ENCODE data around the gene SKIDA1.

Gene SKIDA1

DNA sequence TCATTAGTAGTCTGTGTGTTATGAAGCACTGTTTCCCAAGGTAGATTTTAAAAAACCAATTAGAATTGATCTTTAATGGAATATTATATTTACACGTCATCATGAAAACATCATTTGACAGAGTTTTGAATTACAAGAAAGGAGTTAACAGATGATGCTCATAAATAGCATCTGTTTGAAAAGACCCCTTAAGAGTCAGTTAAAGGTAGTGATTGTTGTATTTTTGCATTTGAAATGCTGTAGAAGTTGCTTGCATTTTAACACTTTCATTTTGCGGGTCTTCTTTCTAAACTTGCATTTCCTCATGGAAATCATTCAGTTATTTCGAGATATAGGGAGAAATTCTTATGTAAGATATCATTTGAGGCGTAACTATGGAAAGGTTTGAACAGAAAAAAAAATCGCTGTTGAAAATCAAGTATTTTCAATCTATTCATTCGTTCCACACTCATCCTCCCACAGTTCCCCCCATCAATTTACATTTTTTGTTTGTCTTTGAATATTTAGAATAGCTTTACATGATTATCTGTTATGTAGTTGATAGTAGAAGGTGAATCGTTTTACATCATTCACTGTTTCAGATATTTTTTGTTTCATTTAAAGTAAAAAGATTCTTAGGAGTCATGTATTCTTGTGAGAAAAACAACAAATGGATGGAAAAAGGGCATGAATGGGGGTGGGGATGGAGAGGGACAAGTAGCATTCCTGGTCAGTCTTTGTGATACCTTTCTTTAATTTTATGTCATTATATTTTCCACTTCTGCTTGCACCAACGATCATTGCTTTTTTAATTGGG, 3.0 kb upstream of the SKIDA1 start:
- DNase-seq = no peak

DNA sequence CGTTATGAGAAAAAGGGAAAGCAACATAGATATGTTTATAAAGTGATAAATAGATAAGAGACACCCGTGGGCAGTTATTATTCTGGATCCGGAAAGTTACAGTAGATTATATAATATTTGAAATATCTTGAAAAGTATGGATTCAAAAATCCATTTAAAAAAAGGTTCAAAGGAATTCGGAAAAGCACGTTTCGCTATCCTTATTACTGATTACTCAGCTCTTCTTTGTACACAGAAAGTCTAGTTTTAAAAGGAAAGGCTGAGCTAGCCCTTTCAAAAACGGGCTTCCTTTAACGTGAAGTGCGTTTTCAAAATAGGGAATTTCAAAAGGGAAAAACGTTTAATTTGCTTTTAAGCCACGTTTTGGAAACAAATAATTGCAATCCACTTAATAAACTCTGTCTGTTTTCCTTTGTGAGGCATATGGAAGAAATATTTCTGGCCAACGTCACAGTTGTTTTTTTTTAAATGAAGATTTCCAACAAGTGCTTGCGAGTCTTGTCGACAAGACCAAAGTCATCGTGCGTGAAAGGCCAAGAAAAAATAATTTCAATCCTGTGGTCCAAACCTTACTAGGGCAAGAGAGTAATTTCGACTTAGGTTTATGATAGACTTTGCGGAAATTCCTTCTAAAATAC, 2.2 kb upstream of the SKIDA1 start:
- DNase-seq = no peak

DNA sequence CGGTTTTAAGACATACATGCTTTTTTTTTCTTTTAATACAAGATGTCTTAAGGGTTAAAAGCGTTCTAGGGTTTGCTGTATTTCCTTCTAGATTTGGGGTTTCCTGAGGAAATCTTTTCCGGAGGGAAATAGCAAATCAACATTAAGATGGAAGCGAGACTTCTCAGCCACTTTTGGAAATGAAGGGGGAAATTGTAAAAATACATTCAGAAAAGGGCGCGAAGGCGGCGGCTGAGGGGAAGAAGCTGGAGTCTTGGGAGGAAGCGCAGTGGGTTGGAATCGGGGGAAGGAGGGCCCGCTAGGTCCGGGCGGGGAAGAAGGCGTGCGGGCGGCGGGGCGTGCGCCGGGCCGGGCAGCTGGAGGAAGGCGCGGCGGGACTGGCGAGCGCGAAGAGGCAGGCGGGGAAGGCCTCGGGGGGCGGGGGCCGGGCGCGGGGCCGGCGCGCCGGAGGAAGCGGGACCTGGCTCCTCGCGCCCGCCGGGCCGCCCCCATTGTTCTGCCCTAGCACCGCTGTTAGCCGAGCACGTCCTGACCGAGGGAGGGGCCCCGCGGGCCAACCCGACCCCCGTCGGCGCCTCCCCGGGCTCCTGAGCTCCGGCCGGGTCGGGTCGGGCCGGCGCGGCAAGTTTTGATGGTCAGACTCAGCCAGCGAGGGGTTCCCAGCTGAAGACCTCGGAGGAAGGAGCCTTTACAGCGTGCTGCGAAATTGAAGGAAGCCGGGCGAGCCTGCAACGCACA, 1.5 kb upstream of the SKIDA1 start:
- peak; percentile 44 for DNase-seq

DNA sequence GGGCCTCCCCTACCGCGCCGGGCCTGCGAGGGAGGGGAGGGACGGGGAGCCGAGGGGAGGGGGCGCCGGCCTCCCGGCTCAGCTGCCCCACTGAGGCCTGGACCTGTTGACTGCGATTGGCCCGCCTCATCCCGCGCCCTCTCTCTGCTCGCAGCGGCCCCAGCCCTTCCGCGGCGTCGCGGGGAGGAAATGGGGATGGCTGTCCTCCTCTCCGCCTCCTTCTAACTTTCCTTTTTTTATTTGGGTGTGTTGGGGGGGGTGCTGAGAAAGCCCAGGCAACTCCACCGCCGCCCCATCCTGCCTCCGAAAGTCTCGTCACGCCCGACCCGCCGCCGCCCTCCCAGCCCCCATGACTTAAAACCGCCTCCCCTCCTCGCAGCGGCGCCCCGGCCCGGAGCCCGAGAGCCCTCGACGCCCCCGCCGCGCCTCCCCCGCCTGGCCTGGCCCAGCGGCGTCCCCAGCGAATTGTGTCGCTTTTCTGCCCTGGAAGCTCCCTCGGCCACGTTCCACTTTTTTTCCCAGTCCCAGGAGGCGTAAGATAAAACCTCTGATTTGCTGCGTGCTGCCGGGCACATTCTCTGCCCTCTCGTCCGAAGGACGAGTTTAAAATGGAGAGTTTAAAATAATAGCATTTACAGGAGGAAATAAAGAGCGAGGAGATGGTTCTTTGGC, 842 bp upstream of the SKIDA1 start:
- DNase-seq = peak; percentile 30

DNA sequence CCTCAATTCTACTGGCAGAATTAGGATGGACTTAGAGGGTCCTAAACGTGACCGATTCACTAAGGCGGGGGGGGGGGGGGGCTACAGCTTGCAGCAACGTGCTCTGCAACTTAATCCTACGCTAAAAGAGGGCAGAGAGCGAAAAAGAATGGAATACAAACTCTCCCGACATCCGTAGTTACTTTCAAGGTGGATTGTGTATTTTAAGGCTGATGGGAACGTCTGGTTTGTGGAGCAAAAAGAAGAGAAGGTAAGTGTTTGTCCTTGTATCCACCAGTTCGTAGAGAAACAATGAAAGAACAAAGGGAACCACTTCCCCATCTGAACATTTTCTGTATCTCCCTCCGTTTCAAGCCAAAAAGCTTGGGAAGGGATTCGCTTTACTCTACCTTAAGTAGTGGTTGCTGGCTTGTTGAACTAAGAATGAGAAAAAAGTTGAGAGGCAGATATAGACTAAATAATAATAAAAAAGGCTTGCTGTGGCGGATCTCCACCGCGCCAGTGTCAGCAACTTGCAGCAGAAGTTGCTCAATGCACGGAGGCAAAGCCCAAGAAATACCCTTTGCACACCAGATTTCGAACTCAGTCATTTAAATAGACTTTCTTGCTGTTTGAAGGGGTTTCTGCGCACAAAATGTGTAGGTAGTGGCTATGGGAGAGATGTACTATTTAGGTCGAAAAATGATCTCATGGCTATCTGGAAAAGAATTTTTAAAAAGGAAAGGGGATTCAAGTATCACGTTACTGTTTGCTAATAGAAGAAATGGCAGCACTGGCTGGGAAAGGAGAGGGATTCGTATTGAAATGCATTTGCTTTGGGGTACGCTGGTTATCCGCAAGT, 736 bp downstream of the SKIDA1 start:
- peak; percentile 52 for DNase-seq

DNA sequence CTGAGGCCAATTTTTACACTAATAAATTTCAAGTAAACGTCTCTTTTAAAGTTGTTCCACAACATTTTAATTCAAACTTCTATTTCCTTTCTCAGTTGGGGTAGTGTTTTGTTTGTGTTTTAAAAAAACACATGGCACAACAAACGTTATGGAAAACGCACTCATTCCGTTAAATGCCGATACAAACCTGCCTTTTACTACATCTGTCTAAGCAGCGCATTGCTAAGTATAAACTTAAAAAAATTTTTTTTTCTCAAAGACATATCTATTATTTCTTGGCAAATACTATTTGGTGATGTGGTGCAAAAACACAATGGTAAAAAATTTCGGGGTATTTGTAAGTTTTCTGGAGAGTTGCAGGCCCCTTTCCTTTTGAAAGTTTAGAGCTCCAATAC, 1.4 kb downstream of the SKIDA1 start:
- no peak for DNase-seq

DNA sequence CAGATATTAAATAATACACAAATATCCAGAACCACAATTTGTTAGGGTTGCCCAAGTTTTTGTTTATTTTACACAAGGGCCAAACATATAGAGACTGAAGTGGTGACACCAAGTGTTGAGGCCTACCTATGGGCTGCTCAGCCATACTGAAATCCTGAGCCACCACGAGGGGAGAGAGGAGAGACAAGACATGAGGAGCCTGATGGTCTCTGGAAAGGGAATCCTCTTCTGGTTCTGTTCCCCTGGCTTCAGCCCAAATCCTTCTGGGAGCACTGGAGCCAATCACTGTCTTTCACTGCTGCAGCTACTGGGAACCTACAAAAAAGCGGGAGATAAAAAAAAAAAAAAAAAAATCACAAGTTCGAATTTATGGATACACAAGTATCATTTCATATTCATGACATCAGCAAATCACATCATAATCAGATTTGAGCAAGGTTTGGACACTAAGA, 1.9 kb downstream of the SKIDA1 start:
- no peak for DNase-seq

DNA sequence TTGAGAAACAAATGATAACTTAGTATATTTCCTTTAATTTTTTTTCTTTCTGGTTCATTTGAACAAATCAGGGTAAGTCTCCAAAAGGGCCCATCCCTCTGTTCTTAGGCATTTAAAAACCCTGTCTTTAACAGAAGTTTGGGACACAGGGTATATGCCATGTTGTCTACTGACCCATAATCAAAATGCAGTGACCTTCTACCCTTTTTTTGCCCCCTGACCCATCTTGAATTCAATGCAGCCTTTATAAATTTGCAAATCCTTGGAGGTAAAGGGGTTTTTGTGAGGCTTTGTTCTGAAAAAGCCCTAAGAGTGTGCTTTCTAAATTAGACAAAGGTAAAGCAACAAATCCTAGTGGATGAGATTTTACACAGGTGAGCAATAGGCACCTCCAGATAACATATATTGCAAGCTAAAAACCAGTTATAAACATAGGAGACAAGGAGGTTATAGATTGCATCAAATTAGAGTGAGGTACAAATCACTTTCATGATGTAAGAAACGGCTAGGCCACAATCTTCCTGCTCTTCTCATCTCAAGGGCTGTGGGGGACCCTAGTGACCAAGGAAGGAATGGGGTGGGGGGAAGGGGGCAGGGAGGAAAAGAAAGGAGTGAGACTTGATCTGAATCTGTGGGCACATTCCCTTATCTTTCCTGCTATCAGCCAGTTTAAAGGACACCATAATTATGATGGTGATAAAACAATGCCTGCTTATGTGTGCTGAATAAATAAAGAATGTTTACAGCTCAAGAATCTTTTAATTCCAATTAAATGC, 2.7 kb downstream of the SKIDA1 start:
- no peak for DNase-seq

DNA sequence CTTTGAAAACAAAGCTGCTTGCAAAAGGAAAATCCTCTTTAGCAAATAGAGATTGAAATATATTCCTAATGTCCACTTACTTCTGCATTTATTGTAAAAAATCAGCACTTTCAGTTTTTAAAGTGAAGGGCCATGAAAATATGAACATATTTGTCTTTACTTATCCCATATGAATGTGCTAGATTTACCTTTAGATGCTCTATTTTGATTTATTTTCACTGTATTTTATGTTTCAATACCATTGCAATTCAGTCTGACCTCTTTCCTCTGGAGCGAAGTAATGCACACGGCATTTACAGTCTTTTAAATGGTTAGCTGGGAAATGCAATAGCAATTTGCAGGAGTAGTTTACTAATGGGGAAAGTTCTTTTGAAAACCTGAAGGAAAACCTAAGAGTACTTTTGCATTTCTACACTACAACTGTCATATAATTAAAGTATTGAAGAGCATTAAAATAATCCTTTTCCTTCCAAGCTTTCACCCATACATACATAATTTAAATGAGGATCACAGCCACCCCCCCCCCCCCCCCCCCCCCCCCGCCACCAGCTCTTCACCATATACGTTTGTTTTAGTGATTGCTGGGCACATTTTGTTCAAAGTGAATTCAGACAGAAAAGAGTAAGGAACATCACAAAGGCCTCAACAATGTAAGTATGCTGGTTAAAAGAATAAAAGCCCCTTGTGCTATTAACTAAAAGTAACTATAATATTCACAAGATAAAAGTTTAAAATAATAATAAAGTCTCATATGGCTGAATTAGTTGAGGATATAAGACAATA, 3.5 kb downstream of the SKIDA1 start:
- no peak for DNase-seq

DNA sequence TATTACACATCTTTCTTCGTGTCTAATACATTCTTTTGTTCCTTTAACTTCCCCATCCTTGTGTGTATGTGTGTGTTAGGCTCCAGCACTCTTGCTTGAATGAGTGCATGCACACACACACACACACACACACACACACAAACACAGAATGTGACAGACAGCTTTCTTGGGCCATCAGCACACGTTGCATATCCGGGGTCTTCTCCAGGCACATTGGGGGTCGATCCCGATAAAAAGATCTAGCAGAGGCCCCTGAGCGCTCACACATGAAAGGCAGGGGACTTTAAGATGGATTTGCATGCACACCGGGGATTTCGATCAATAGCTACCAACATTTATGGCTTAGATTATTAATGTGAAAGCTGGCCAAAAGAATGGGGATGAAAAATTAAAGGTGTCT, 4.5 kb downstream of the SKIDA1 start:
- DNase-seq = no peak

DNA sequence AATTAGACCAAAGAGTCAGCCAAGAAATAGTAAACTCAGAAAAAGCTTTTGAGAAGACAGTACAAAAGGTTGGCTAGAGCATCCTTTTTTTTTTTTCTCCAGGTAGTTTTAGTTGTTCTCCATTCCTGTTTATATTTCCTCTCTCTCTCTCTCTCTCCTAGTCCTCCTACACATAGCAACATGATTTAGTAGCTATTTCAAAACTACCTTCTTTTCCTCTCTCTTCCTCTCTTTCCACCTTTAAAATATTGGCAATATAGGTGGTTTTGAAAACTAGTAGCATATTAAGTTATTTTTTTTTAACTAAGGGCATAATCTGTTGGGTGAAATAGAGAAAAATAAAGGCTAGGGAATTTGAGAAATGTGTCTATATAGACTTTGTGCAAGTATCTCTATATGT, 5.0 kb downstream of the SKIDA1 start:
- DNase-seq = no peak

DNA sequence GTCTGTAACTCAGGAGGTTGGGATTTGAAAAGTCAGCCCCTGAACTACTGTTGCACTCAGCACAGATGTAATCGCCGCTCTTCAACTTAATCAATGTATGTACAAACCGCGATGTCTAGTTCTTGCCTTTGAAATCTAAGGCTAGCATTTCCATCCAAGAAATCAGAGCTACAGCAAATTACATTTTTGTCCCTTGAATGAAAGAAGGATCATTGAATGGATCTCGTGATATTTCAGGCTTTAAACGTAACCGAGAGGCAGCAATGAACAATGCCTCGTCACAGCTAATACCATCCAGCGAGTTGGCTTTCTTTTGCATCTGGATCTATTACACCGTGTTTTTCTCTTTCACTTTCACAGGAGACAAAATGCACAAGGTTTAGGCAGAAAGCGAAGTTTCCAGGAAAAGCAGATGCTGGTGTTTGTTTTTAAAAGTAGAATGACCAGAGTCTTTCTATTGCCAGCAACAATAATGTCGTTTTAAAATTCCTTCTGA, 5.5 kb downstream of the SKIDA1 start:
- DNase-seq = peak; percentile 63

DNA sequence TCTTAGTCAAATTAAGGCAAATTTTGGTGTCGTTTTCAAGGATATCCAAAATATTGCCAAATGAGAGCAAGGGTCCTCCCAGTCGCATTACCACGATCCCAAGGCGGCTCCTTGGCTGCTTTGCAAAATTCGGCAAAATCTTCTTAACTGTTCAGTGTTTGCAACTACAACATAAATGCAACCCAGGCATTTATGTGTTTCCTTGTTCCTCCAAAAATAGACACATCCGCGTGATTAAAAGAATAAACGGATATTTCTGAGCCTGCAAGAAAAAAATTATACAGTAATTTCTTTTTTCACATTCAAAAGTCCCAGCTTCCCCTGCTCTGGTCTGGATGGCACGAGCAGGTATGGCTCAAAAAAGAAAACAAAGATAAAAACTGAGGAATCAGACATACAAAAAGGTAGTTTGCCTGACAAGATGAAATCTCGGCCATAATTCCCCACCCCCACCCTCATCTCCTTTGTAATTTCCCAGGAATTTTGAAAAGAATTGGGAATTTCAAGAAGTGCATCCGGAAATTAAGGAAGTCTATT, 6.0 kb downstream of the SKIDA1 start:
- DNase-seq = no peak

DNA sequence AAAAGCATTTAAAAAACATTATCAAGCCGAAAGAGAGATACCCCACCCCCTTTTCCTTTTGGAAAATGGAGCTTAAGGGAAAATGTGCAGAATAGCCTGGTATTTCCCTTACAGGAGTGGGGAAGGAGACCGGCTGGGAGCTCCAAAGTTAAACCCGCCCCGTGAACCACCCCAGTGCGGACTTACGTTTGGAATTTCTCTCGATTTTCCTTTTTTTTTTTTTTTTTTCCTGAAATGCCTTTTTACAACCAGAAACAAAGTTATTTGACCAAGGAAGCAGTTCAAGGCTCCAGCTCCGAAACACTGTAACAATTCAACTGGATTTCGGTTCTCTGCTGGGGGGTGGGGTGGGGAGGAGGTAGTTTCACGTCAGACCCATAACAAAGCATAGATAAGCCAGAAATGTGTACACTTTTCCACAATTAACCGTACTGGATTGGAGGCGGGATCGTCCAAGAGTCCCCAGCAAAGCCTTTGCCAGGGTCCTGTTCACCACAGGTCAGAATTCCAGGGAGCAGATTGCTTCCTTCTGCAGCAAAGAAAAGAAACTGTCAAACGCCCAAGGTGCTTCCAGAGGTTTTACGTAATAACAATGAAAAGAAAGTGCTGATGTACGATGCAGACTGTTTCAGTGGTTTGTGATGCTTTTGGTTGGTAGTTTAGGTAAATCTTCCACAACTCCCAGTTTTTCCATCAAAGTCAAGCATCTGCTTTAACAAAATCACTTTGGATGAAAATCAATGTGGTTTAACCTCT, 6.7 kb downstream of the SKIDA1 start:
- DNase-seq = no peak

DNA sequence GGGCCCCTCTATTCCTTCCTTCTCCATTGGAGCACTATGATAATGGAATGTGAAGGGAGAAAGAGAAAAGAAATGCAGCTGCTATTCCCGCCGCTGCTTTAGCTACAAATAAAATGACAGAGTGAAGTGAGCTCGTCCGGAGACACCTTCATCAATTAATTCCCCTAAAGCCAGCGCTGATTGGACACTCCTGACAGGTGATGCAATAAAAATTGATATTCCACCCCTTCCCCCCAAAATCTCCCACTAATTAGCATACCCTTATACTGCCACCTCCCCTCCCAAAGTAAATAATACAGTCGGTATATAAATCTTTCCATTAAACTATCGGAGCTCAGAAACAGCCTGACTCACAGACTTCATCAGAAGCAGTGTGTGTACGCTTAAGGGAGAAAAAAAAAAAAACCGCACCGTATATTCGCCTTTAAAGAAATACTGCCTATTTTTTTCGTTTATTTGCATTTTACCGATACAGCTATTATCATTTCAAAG, 7.3 kb downstream of the SKIDA1 start:
- no peak for DNase-seq

DNA sequence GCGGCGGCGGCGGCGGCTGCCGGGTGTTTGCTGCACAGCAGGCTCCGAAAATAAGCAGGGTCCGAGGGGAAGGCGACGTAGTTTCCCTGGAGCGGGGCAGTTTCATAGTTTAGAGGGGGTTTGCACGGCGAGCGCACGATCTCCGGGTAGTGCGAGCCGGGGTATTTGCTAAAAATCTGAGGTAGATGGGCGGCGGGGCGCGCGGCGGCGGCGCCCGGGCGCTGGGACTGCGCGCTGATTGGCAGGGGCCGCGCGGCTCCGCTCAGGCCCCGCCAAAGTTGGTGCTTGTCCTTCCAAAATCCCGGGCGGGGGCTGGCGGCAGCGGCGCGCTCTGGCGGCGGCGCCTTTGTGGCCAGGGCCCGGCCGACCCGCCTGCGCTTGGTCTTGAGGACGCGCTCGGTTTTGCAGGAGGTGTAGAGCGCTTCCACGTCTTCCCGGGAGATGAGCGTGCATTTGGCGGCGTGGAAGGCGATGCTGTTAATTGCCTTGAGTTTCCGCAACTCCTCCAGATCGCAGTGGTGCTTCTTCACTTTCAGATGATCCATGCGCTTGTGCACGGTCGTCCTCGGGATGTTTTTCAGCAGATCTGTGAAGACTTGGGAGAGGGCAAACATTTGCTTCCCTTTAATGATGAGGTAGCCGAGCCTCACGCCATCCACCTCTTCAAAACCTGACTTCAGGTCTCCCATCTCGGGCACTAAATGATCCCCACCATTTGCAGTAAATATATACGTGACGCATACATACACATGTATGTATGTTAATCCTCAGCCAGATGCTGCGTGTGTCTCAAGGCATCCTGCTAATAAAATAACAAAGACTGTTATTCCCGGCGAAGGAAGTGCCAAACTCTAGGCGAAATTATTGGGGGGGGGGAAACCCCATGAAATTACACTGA, 8.1 kb downstream of the SKIDA1 start:
- DNase-seq = peak; percentile 12

DNA sequence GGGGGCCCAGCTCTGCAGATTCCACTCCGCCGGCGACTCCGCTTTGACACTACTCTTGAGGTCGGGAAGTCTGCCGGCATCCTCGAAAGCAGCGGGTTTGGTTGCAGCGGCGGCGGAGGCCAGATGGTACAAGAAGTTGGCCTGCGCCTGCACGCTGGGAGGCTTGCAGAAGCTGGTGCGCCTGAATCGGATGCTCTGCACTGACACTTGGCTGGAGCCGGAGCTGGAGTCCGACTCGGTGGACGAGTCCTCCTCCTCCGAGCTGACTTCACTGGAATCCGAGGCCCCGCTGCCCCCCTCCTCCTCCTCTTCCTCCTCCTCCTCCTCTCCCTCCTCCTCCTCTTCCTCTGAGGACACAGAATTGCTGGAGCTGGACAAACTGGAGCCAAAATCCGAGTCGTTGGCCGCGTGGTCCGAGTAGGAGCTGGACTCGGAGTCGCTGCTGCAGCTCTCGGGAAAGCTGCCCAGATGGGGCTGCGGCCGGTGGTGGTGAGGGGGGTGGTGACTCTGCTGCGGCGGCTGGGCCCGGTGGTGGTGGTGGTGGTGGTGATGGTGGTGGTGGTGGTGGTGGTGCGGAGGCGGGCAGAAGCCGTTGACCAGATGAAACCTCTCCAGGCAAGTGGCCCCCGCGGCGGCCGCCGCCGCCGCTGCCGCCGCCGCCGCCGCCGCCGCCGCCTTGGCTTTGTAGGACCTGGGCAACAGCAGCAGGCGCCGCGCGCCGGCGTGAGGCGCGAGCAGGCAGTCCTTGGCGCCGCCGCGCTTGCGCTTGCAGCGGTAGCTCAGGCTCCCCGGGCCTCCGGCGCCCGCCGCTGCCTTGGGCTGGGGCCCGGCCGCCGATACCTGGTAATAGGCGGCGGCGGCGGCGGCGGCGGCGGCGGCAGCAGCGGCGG, 9.0 kb downstream of the SKIDA1 start:
- peak; percentile 48 for DNase-seq

Measured in inflammatory macrophage treated with lipopolysaccharide for 4 hours (primary cell).